ENCODE data around the gene SPOPL.

- TF ChIP-seq POLR2A (IDR thresholded peaks at IDR 0.05) (no peak), POLR2AphosphoS5 (IDR thresholded peaks at IDR 0.05) (no peak), EP300 (IDR thresholded peaks at IDR 0.05) (no peak)
Observed at GRCh38 chr2:138534791-138535190, 33.2 kb downstream of the SPOPL start.
